Psoas muscle (tissue), 8 donors: ENCODE measurements around the gene MTRFR. TPM values are rescaled to one million over a fixed set of nuclear protein-coding genes. Genes with fewer than 3 reads are reported as not detected.

Source experiments
- ATAC-seq, 4 donors: fragments of 200-7000 bp; cut with Tn5 transposase; one replicate each; pipeline ENCODE4 v1.9.1; 2020; ENCODE audit warnings: moderate library complexity in 3 of 4, mild to moderate bottlenecking in 2 of 4
- DNase-seq, 2 donors: peaks; one replicate each; pipeline ENCODE4 v3.0.0-alpha.2; 2020
- H3K27ac ChIP-seq: fragments of 200-600 bp; one replicate; pipeline ENCODE4 v1.8.0; 2022
- H3K27me3 ChIP-seq, 3 donors: fragments of 200-600 bp in 1 of 3; one replicate each; pipeline versions ENCODE4 v1.6.1 to v1.8.0; 2013 to 2022; ENCODE audit warnings: low read length in 2 of 3, mild to moderate bottlenecking in 2 of 3, moderate library complexity in 1 of 3; ENCODE audit not compliant: insufficient read depth in 3 of 3
- H3K36me3 ChIP-seq, 2 donors: fragments of 200-600 bp in 1 of 2; one replicate each; pipeline versions ENCODE4 v1.6.1 to v1.8.0; 2013 to 2022; ENCODE audit warnings: low read depth in 1 of 2, mild to moderate bottlenecking in 1 of 2, moderate library complexity in 1 of 2; ENCODE audit not compliant: insufficient read depth in 1 of 2
- H3K4me1 ChIP-seq: fragments of 200-600 bp; one replicate; pipeline ENCODE4 v1.8.0; 2022
- H3K4me3 ChIP-seq: fragments of 200-600 bp; one replicate; pipeline ENCODE4 v1.8.0; 2022; ENCODE audit warnings: mild to moderate bottlenecking
- H3K9me3 ChIP-seq: fragments of 200-600 bp; one replicate; pipeline ENCODE4 v1.8.0; 2022
- WGBS, 3 donors: extraction: QIAGEN DNeasy Blood & Tissue Kit; methylation state at CpG; one replicate each; pipeline versions ENCODE4 v1.1.6 to v1.1.7; 2013; 5-methylcytosine and 5-hydroxymethylcytosine counted together
- intact Hi-C, 2 donors: fragments of 100-400 bp; cut with DNase I; formaldehyde crosslinking; loops; one replicate each; pipeline versions ENCODE4 v1.11.0 to v1.14.2; 2022
- polyA plus RNA-seq, 3 donors: library from polyadenylated mRNA; stranded (reverse); fragments of 200-250 nt; gene quantifications; one replicate each; pipeline ENCODE4 v1.2.3, GENCODE V29; 2013
- total RNA-seq, 4 donors: library from RNA; stranded (reverse); fragmentation: NEBNext Ultra II Directional in 2 of 4; extraction: Animal tissue kit (Norgen Biotek cat#: 25700) in 2 of 4; gene quantifications; one replicate each; pipeline versions ENCODE4 v1.2.1 to v1.2.4, GENCODE V29; 2021 to 2023
- TF ChIP-seq, protein P1 (sequence below): fragments of 200-600 bp; IDR thresholded peaks from one replicate; pipeline ENCODE4 v1.8.0; 2022; ENCODE audit warnings: antibody characterized with exemption
- donor health status: healthy with polysubstance abuse.
- donor health status: DM: no; HTN: no; CAD: no; lungs with moderate emphysema.
- donor health status: Bipolar disorder and iron deficiency.
- donor health status: healthy.
- donor health status: DM: yes; HTN: yes; CAD: no.
- donor health status: DM: no; HTN: no; CAD: no.
- donor health status: DM: no; HTN: no; CAD: no.
- donor health status: DM: yes; HTN: yes; CAD: no.

MTRFR gene
- total and polyA plus RNA-seq, 7 donors, result 6.4 to 10.9 (median 8.3) TPM

DNA sequence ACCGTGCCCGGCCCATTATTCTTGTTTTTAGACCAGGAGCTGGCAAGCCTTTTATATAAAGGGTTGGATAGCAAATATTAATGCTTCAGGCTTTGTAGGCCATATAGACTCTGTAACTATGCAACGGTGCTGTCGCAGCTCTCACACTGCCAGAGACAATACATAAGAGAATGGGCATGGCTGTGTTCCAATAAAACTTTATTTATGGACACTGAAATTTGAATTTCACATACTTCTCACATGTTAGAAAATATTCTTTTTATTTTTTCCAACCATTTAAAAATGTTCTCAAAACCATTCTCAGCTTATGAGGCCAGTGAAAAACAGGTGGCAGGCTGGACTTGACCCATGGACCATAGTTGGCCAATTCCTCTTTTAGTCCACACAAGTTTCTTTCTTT, 51.4 kb downstream of the MTRFR start:
- no peak overlapping the region for H3K27ac ChIP-seq
- WGBS, 3 donors, result 41 to 57% (median 42%) methylated on average over 4 of the region's 4 CpGs
- no peak for DNase-seq
- H3K4me3 ChIP-seq, result no peak overlapping the region
- no peaks in the 10 kb centered on the region for H3K4me1 ChIP-seq
- no peak for ATAC-seq
- H3K9me3 ChIP-seq, result no peaks in the 10 kb centered on the region
- H3K36me3 ChIP-seq, result peaks cover 0 to 13% of the 10 kb centered on the region in 2 donors
- no peaks in the 10 kb centered on the region for H3K27me3 ChIP-seq
- TF ChIP-seq, protein P1, sequence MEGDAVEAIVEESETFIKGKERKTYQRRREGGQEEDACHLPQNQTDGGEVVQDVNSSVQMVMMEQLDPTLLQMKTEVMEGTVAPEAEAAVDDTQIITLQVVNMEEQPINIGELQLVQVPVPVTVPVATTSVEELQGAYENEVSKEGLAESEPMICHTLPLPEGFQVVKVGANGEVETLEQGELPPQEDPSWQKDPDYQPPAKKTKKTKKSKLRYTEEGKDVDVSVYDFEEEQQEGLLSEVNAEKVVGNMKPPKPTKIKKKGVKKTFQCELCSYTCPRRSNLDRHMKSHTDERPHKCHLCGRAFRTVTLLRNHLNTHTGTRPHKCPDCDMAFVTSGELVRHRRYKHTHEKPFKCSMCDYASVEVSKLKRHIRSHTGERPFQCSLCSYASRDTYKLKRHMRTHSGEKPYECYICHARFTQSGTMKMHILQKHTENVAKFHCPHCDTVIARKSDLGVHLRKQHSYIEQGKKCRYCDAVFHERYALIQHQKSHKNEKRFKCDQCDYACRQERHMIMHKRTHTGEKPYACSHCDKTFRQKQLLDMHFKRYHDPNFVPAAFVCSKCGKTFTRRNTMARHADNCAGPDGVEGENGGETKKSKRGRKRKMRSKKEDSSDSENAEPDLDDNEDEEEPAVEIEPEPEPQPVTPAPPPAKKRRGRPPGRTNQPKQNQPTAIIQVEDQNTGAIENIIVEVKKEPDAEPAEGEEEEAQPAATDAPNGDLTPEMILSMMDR, result no peak
- intact Hi-C loops, result no loop called here

DNA sequence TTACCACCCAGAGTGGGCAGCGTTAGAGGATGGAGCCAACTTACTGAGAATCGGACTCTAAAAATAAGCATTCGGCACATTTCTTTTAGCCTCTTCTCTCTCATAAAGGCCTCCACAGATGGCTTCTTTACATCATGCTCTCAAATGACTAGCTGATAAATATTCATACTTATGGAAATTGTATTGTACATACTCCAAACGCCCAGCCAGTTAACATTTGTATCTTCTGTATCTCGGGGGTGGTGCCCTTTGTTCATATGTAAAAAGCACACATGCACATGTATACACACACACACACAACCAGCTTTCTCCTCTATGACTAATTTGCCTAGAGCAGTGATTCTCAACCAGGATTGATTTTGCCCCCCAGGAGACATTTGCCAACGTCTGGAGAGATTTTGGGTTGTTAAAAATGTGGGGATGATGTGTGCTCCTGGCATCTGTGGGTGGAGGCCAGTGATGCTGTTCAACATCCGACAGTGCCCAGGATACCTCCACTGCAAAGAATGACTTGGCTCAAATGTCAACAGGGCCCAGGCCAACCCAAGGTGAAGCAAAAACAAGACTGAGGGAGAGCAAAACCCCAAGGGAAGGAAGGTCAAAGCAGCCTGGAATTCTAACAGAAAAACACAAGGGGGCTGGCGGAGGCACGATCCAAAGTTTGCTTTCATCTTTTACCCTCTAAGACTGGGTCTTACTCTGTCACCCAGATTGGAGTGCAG, 53.6 kb downstream of the MTRFR start:
- 63 to 70% (median 64%) methylated on average over 9 of the region's 9 CpGs for WGBS, 3 donors
- DNase-seq (no peak), ATAC-seq (no peak)
- intact Hi-C loops, result no loop called here
- Histone ChIP-seq H3K4me1 (no peaks in the 10 kb centered on the region), H3K27ac (no peak overlapping the region), H3K4me3 (no peak overlapping the region), H3K27me3 (no peaks in the 10 kb centered on the region), H3K9me3 (no peaks in the 10 kb centered on the region), H3K36me3 (peaks cover 0 to 31% of the 10 kb centered on the region in 2 donors)
- TF ChIP-seq, protein P1, result no peak

DNA sequence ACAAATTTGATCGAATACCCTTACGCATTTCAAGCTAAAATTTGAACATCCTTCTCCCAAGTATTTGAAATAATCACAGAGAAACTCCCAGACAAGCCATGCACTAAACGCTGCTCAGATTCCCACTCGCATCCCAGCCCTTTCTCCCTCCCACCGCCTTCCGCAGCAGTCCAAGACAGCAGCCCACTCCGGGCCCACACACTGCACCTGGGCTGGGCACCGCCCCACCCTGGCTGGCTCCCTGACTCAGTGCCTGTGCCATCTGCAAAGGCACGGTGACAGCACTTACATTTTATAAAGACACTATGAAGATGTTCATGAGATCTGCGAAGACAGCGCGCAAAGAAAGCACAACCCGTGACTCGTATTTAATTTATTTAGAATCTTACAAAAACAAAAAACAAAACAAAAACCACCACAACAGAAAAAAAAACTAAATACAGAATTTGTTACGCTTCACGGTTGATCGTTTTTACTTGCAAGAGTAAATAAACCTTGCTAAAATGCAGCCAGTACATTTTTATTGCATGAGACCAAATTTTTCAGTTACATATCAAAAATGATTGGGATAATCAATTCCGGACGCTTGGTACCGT, 55.6 kb downstream of the MTRFR start:
- H3K27ac ChIP-seq, result no peak overlapping the region
- TF ChIP-seq, protein P1, result no peak
- WGBS, 3 donors, result 59 to 75% (median 67%) methylated on average over 20 of the region's 20 CpGs
- ATAC-seq (no peak), DNase-seq (no peak)
- H3K36me3 ChIP-seq, result peaks cover 9 to 49% of the 10 kb centered on the region in 2 donors
- no peaks in the 10 kb centered on the region for H3K4me1 ChIP-seq
- no peaks in the 10 kb centered on the region for H3K27me3 ChIP-seq
- H3K9me3 ChIP-seq, result no peaks in the 10 kb centered on the region
- intact Hi-C loops, result no loop called here
- H3K4me3 ChIP-seq, result no peak overlapping the region

DNA sequence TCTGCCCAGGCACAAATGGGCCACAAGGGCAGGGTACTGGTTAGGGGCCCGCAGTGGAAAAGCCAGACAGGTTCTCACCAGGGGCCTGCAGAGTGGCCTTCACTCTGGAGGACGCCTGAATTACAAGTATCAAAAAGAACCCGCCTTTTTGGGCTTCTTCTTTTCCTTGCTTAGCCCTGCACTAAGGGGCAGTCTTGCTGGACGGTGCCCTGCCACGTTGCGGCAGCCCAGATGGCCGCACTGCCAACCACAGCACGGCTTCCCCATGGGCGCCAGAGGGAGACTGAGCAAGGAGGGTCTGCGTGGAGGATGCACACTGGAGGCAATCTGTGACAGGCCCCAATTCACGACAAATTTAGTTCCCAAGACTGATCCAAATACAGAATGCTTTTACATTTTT, 56.7 kb downstream of the MTRFR start:
- intact Hi-C loops, result loop anchor here in 1 of 2 donors (5.0 to 10.0 kb wide), 2 partner anchors 67 to 445 kb away; no protein-coding TSS in a partner anchor
- H3K27ac ChIP-seq, result no peak overlapping the region
- DNase-seq (no peak), ATAC-seq (no peak)
- no peaks in the 10 kb centered on the region for H3K9me3 ChIP-seq
- TF ChIP-seq, protein P1, result no peak
- H3K4me1 ChIP-seq, result no peaks in the 10 kb centered on the region
- WGBS, 3 donors, result 82 to 88% (median 86%) methylated on average over 11 of the region's 11 CpGs
- no peak overlapping the region for H3K4me3 ChIP-seq
- H3K27me3 ChIP-seq, result no peaks in the 10 kb centered on the region
- peaks cover 10 to 60% of the 10 kb centered on the region in 2 donors for H3K36me3 ChIP-seq
